Astrocyte of the spinal cord (primary cell): ENCODE results near the gene RICTOR.

ENCODE experiments used
- DNase-seq: peaks from one replicate; pipeline ENCODE4 v3.0.0; 2011; ENCODE audit warnings: low read depth, low spot score
- H3K4me3 ChIP-seq: 2 replicates; pipeline ENCODE4 v1.5.1; 2011; ENCODE audit warnings: low read depth, mild to moderate bottlenecking, low read length, moderate library complexity
- in situ Hi-C: cut with HindIII; loops from 2 replicates; pipeline ENCODE4 v1.10.0; 2017; ENCODE audit warnings: low sequenced_read_pairs
- TF ChIP-seq, protein P1 (sequence below): IDR thresholded peaks from 2 replicates; pipeline ENCODE4 v1.5.1; 2012; ENCODE audit warnings: low read depth, mild to moderate bottlenecking, low read length, inconsistent platforms

The RICTOR gene

GRCh38 chr5:38961691-38962090 is 112.5 kb downstream of the RICTOR start:
- in situ Hi-C loops, result no loop called here
- no peak overlapping the region for H3K4me3 ChIP-seq
- TF ChIP-seq, protein P1, sequence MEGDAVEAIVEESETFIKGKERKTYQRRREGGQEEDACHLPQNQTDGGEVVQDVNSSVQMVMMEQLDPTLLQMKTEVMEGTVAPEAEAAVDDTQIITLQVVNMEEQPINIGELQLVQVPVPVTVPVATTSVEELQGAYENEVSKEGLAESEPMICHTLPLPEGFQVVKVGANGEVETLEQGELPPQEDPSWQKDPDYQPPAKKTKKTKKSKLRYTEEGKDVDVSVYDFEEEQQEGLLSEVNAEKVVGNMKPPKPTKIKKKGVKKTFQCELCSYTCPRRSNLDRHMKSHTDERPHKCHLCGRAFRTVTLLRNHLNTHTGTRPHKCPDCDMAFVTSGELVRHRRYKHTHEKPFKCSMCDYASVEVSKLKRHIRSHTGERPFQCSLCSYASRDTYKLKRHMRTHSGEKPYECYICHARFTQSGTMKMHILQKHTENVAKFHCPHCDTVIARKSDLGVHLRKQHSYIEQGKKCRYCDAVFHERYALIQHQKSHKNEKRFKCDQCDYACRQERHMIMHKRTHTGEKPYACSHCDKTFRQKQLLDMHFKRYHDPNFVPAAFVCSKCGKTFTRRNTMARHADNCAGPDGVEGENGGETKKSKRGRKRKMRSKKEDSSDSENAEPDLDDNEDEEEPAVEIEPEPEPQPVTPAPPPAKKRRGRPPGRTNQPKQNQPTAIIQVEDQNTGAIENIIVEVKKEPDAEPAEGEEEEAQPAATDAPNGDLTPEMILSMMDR, result no peak
- DNase-seq, result no peak

- DNase-seq, result no peak
- H3K4me3 ChIP-seq, result no peak overlapping the region
- in situ Hi-C loops, result no loop called here
- TF ChIP-seq, protein P1, result no peak
Measured at GRCh38 chr5:38953426-38954012, 120.7 kb downstream of the RICTOR start.

- DNase-seq, result peak; percentile 22
- H3K4me3 ChIP-seq, result no peak overlapping the region
- TF ChIP-seq, protein P1, result no peak
- in situ Hi-C loops, result no loop called here
Measured at GRCh38 chr5:38948501-38948900, 125.7 kb downstream of the RICTOR start.

- TF ChIP-seq, protein P1, result no peak
- no peak for DNase-seq
- H3K4me3 ChIP-seq, result no peak overlapping the region
- in situ Hi-C loops, result no loop called here
Measured at GRCh38 chr5:38944282-38944681, 129.9 kb downstream of the RICTOR start.

DNA sequence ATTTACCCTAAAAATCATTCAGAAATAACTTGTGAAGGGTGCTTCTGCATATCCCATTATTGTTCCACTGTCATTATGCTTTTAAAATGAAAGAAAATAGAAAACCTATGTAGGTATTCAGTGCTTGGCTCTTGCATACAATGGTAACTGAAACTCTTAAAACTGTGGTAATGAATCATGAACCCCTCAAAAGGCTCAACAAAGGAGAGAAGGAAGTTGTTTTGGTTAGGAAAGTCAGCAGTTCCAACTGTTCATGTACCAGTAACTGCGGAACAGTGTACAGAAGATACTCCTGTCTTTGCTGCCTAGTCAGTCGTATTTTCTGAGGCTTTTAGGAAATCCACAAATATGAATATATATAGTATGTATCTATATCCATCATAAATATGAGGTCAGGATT is 132.3 kb downstream of the RICTOR start:
- in situ Hi-C loops, result no loop called here
- H3K4me3 ChIP-seq, result no peak overlapping the region
- no peak for DNase-seq
- TF ChIP-seq, protein P1, result no peak

- TF ChIP-seq, protein P1, result no peak
- no peak overlapping the region for H3K4me3 ChIP-seq
- in situ Hi-C loops, result no loop called here
- DNase-seq, result no peak
Measured at GRCh38 chr5:38940230-38940858, 133.9 kb downstream of the RICTOR start.

- in situ Hi-C loops, result no loop called here
- TF ChIP-seq, protein P1, result no peak
- H3K4me3 ChIP-seq, result no peak overlapping the region
- DNase-seq, result no peak
Measured at GRCh38 chr5:38938973-38939372, 135.2 kb downstream of the RICTOR start.
